Left ventricle myocardium superior (tissue), 1 donor: ENCODE results near the gene USP15. TPM values are rescaled to one million over a fixed set of nuclear protein-coding genes. Genes with fewer than 3 reads are reported as not detected.
"Not testable (repeated sequence)": the region's sequence is repeated elsewhere in the genome, so short reads cannot be mapped to it uniquely, and the experiment has no call there.

Experiments
- ATAC-seq: fragments of 200-7000 bp; cut with Tn5 transposase; one replicate; pipeline ENCODE4 v1.9.1; 2020; ENCODE audit warnings: mild to moderate bottlenecking, moderate library complexity
- DNase-seq: peaks from one replicate; pipeline ENCODE4 v3.0.0-alpha.2; 2020
- intact Hi-C: fragments of 100-400 bp; cut with micrococcal nuclease; formaldehyde crosslinking; loops from one replicate; pipeline ENCODE4 v1.11.0; 2022
- total RNA-seq: library from RNA; stranded (reverse); fragmentation: NEBNext Ultra II Directional; extraction: Animal tissue kit (Norgen Biotek cat#: 25700); gene quantifications from one replicate; pipeline ENCODE4 v1.2.1, GENCODE V29; 2021
- donor health status: DM: no; HTN: yes; CAD: no; lungs with severe emphysema.

Gene USP15
- total RNA-seq, 1 donor from 2014 or later = 53.5 TPM

- no peak for ATAC-seq
- intact Hi-C loops = no loop called here
- no peak for DNase-seq
Measured at GRCh38 chr12:62407587-62407986, 147.4 kb downstream of the USP15 start.

- intact Hi-C loops = no loop called here
- DNase-seq (no peak), ATAC-seq (no peak)
Measured at GRCh38 chr12:62409068-62409467, 148.9 kb downstream of the USP15 start.

- DNase-seq = no peak
- no peak for ATAC-seq
- intact Hi-C loops = no loop called here
Measured at GRCh38 chr12:62414180-62414579, 154.0 kb downstream of the USP15 start.

GRCh38 chr12:62426089-62426488 lies 165.9 kb downstream of the USP15 start:
- DNase-seq (no peak), ATAC-seq (no peak)
- intact Hi-C loops = no loop called here

- intact Hi-C loops = no loop called here
- DNase-seq (no peak), ATAC-seq (no peak)
Measured at GRCh38 chr12:62429457-62429856, 169.3 kb downstream of the USP15 start.

- ATAC-seq = no peak
- no peak for DNase-seq
- intact Hi-C loops = loop anchor here (10.0 kb wide), 1 partner anchor 360 kb away; no protein-coding TSS in a partner anchor
Measured at GRCh38 chr12:62434494-62435302, 174.5 kb downstream of the USP15 start.

GRCh38 chr12:62435303-62436163 lies 175.3 kb downstream of the USP15 start:
- peak; percentile 86 for ATAC-seq
- peak; percentile 46 for DNase-seq
- intact Hi-C loops = loop anchor here (10.0 kb wide), 1 partner anchor 359 kb away; no protein-coding TSS in a partner anchor

GRCh38 chr12:62436164-62436503 lies 175.9 kb downstream of the USP15 start:
- DNase-seq (no peak), ATAC-seq (no peak)
- intact Hi-C loops = loop anchor here (10.0 kb wide), 1 partner anchor 359 kb away; no protein-coding TSS in a partner anchor

GRCh38 chr12:62438098-62438692 lies 178.0 kb downstream of the USP15 start:
- intact Hi-C loops = loop anchor here (10.0 kb wide), 1 partner anchor 357 kb away; no protein-coding TSS in a partner anchor
- DNase-seq (no peak), ATAC-seq (peak; percentile 38)

GRCh38 chr12:62446754-62447452 lies 186.7 kb downstream of the USP15 start:
- ATAC-seq (no peak), DNase-seq (no peak)
- intact Hi-C loops = no loop called here

- ATAC-seq = no peak
- no peak for DNase-seq
- intact Hi-C loops = no loop called here
Measured at GRCh38 chr12:62448436-62448835, 188.2 kb downstream of the USP15 start.

- ATAC-seq, intact Hi-C loops, DNase-seq: not testable (repeated sequence)
Measured at GRCh38 chr12:62455429-62455828, 195.2 kb downstream of the USP15 start.

- intact Hi-C loops = no loop called here
- DNase-seq = no peak
- ATAC-seq = no peak
Measured at GRCh38 chr12:62458626-62459025, 198.4 kb downstream of the USP15 start.

- DNase-seq = no peak
- intact Hi-C loops = no loop called here
- ATAC-seq = no peak
Measured at GRCh38 chr12:62459976-62460375, 199.8 kb downstream of the USP15 start.

- DNase-seq, intact Hi-C loops, ATAC-seq: not testable (repeated sequence)
Measured at GRCh38 chr12:62461171-62461837, 201.1 kb downstream of the USP15 start.

- DNase-seq, ATAC-seq, intact Hi-C loops: not testable (repeated sequence)
Measured at GRCh38 chr12:62463252-62463651, 203.0 kb downstream of the USP15 start.
